ENCODE measurements around the gene PKHD1.

PKHD1 gene

GRCh38 chr6:51854347-51854746, 233.1 kb downstream of the PKHD1 start:
- TF ChIP-seq CREB1 (IDR thresholded peaks at IDR 0.05; ENCODE audit: low read depth), result no peak
- no peak for TF ChIP-seq RAD21 (IDR thresholded peaks at IDR 0.05; ENCODE audit: low read depth)

GRCh38 chr6:51846531-51846930, 240.9 kb downstream of the PKHD1 start:
- no peak for TF ChIP-seq EGR1 (IDR thresholded peaks at IDR 0.05)
- no peak for TF ChIP-seq TAF1 (IDR thresholded peaks at IDR 0.05; ENCODE audit: low read depth)
- no peak for TF ChIP-seq CREB1 (IDR thresholded peaks at IDR 0.05; ENCODE audit: low read depth)
- TF ChIP-seq, protein P1, sequence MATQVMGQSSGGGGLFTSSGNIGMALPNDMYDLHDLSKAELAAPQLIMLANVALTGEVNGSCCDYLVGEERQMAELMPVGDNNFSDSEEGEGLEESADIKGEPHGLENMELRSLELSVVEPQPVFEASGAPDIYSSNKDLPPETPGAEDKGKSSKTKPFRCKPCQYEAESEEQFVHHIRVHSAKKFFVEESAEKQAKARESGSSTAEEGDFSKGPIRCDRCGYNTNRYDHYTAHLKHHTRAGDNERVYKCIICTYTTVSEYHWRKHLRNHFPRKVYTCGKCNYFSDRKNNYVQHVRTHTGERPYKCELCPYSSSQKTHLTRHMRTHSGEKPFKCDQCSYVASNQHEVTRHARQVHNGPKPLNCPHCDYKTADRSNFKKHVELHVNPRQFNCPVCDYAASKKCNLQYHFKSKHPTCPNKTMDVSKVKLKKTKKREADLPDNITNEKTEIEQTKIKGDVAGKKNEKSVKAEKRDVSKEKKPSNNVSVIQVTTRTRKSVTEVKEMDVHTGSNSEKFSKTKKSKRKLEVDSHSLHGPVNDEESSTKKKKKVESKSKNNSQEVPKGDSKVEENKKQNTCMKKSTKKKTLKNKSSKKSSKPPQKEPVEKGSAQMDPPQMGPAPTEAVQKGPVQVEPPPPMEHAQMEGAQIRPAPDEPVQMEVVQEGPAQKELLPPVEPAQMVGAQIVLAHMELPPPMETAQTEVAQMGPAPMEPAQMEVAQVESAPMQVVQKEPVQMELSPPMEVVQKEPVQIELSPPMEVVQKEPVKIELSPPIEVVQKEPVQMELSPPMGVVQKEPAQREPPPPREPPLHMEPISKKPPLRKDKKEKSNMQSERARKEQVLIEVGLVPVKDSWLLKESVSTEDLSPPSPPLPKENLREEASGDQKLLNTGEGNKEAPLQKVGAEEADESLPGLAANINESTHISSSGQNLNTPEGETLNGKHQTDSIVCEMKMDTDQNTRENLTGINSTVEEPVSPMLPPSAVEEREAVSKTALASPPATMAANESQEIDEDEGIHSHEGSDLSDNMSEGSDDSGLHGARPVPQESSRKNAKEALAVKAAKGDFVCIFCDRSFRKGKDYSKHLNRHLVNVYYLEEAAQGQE (IDR thresholded peaks at IDR 0.05; ENCODE audit: low read depth), result no peak
- TF ChIP-seq NFIC (IDR thresholded peaks at IDR 0.05), result no peak
- TF ChIP-seq ZBTB7A (IDR thresholded peaks at IDR 0.05; ENCODE audit: low read depth), result no peak
- TF ChIP-seq EP300 (IDR thresholded peaks at IDR 0.05; ENCODE audit: borderline replicate concordance), result no peak
- TF ChIP-seq YY1 (IDR thresholded peaks at IDR 0.05; ENCODE audit: low read depth), result no peak
- TF ChIP-seq TCF12 (IDR thresholded peaks at IDR 0.05; ENCODE audit: low read depth), result no peak
- no peak for TF ChIP-seq FOXM1 (IDR thresholded peaks at IDR 0.05; ENCODE audit: borderline replicate concordance, low read depth)
- TF ChIP-seq CEBPB (IDR thresholded peaks at IDR 0.05), result no peak
- no peak for TF ChIP-seq RAD21 (IDR thresholded peaks at IDR 0.05; ENCODE audit: low read depth)
- TF ChIP-seq TEAD4 (IDR thresholded peaks at IDR 0.05), result no peak
- TF ChIP-seq, protein P2, sequence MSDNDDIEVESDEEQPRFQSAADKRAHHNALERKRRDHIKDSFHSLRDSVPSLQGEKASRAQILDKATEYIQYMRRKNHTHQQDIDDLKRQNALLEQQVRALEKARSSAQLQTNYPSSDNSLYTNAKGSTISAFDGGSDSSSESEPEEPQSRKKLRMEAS (IDR thresholded peaks at IDR 0.05), result no peak
- TF ChIP-seq, protein P3, sequence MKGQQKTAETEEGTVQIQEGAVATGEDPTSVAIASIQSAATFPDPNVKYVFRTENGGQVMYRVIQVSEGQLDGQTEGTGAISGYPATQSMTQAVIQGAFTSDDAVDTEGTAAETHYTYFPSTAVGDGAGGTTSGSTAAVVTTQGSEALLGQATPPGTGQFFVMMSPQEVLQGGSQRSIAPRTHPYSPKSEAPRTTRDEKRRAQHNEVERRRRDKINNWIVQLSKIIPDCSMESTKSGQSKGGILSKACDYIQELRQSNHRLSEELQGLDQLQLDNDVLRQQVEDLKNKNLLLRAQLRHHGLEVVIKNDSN (IDR thresholded peaks at IDR 0.05), result no peak

GRCh38 chr6:51844336-51844735, 243.1 kb downstream of the PKHD1 start:
- TF ChIP-seq EGR1 (IDR thresholded peaks at IDR 0.05) (no peak), RAD21 (IDR thresholded peaks at IDR 0.05; ENCODE audit: low read depth) (peak; percentile 39)

GRCh38 chr6:51843456-51844056, 243.9 kb downstream of the PKHD1 start:
- TF ChIP-seq, protein P1 (IDR thresholded peaks at IDR 0.05; ENCODE audit: low read depth), result no peak
- TF ChIP-seq, protein P2 (IDR thresholded peaks at IDR 0.05), result no peak
- no peak for TF ChIP-seq TAF1 (IDR thresholded peaks at IDR 0.05; ENCODE audit: low read depth)
- no peak for TF ChIP-seq RAD21 (IDR thresholded peaks at IDR 0.05; ENCODE audit: low read depth)
- TF ChIP-seq CREB1 (IDR thresholded peaks at IDR 0.05; ENCODE audit: low read depth), result no peak
- TF ChIP-seq YY1 (IDR thresholded peaks at IDR 0.05; ENCODE audit: low read depth), result no peak
- TF ChIP-seq TCF12 (IDR thresholded peaks at IDR 0.05; ENCODE audit: low read depth), result no peak
- TF ChIP-seq CEBPB (IDR thresholded peaks at IDR 0.05), result no peak
- no peak for TF ChIP-seq EP300 (IDR thresholded peaks at IDR 0.05; ENCODE audit: borderline replicate concordance)
- TF ChIP-seq FOXM1 (IDR thresholded peaks at IDR 0.05; ENCODE audit: borderline replicate concordance, low read depth), result no peak
- no peak for TF ChIP-seq EGR1 (IDR thresholded peaks at IDR 0.05)
- TF ChIP-seq ZBTB7A (IDR thresholded peaks at IDR 0.05; ENCODE audit: low read depth), result no peak
- TF ChIP-seq NFIC (IDR thresholded peaks at IDR 0.05), result no peak

- TF ChIP-seq ZBTB7A (IDR thresholded peaks at IDR 0.05; ENCODE audit: low read depth), result no peak
Measured at GRCh38 chr6:51842804-51843378, 244.5 kb downstream of the PKHD1 start.

DNA sequence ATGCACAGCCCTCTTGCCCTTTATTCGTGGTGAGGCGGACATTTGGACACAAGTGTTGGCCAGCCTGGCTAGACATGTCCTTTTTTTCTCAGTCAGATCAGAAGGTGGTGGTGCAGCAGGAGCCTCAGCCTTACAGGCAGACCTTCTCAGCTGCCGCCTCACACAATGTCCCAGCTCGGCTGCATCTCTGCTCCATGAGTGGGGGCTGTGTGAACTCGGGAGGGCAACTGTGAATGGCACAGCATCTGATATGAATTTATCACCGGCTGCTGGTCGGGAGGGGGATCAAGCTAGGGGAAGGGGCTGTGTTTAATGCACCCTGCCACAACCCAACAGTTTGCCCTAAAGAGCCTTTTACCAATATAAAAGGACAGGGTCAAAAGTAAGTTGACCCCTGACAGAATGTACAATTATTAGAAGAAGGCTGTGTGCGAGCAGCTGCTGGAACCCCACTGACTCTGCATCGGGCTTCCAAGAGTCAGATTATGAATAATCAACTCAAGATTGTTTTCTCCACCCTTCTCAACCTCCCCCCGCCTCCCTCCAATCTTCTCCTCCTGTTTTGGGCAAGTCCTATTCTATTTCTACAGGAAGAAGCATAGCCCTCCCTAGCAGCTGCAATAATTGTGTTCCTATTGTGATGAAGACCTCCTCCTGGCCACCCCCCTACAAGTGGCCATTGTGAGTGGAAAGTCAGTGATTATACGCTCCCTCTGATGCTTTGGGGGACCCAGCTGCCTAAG, 245.2 kb downstream of the PKHD1 start:
- TF ChIP-seq TAF1 (IDR thresholded peaks at IDR 0.05; ENCODE audit: low read depth) (no peak), CEBPB (IDR thresholded peaks at IDR 0.05) (no peak), TCF12 (IDR thresholded peaks at IDR 0.05; ENCODE audit: low read depth) (no peak), RAD21 (IDR thresholded peaks at IDR 0.05; ENCODE audit: low read depth) (no peak), EGR1 (IDR thresholded peaks at IDR 0.05) (no peak), YY1 (IDR thresholded peaks at IDR 0.05; ENCODE audit: low read depth) (no peak), CREB1 (IDR thresholded peaks at IDR 0.05; ENCODE audit: low read depth) (no peak), FOXM1 (IDR thresholded peaks at IDR 0.05; ENCODE audit: borderline replicate concordance, low read depth) (no peak), EP300 (IDR thresholded peaks at IDR 0.05; ENCODE audit: borderline replicate concordance) (no peak), NFIC (IDR thresholded peaks at IDR 0.05) (no peak)
- TF ChIP-seq, protein P1 (IDR thresholded peaks at IDR 0.05; ENCODE audit: low read depth), result no peak
- TF ChIP-seq, protein P3 (IDR thresholded peaks at IDR 0.05), result no peak

Data from Ishikawa (cell line).